HG02642 (cell line): ENCODE data around the gene ASMT.
"Not testable (repeated sequence)": the region's sequence is repeated elsewhere in the genome, so short reads cannot be mapped to it uniquely, and the experiment has no call there.

Source experiments
- ATAC-seq: cut with Tn5 transposase; IDR thresholded peaks from one replicate; pipeline ENCODE4 v1.9.1; 2021; ENCODE audit warnings: mild to moderate bottlenecking; ENCODE audit not compliant: unreplicated experiment, poor library complexity

The ASMT gene

DNA sequence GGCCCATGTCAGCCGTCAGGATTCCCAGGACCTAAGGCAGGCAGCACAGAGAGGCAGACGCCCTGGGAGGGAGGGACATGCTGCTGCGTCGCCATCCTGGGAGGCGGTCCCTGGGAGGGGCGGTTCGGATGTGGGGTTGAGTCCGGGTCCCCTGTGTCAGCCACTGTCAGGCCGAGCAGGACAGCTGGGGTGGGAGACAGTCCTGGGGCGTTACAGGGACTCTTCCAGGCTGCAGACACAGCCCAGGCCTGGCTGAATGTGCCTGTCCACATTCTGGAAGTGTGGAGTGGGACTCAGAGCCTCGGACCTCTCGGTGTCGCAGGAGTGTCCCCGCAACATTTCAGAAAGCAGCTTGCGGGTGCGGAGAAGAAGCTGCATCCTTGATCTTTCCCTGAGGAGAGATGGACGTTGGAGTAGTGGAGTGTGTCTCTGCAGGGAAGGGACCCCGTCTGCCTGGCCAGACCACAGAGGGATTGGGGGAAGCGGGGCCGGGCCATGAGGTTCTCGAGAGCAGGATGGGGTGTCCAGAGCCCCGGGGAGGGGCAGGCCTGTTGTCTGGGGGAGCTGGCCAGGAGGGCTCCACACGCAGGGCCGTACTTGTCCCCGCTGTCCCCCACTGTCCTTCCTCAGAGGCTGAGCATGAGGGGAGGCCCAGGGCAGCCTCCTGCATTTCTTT lies 17.4 kb upstream of the ASMT start:
- ATAC-seq: no peak

- ATAC-seq: no peak
These were observed 16.6 kb upstream of the ASMT start for GRCh38 chrX:1598021-1598875.

DNA sequence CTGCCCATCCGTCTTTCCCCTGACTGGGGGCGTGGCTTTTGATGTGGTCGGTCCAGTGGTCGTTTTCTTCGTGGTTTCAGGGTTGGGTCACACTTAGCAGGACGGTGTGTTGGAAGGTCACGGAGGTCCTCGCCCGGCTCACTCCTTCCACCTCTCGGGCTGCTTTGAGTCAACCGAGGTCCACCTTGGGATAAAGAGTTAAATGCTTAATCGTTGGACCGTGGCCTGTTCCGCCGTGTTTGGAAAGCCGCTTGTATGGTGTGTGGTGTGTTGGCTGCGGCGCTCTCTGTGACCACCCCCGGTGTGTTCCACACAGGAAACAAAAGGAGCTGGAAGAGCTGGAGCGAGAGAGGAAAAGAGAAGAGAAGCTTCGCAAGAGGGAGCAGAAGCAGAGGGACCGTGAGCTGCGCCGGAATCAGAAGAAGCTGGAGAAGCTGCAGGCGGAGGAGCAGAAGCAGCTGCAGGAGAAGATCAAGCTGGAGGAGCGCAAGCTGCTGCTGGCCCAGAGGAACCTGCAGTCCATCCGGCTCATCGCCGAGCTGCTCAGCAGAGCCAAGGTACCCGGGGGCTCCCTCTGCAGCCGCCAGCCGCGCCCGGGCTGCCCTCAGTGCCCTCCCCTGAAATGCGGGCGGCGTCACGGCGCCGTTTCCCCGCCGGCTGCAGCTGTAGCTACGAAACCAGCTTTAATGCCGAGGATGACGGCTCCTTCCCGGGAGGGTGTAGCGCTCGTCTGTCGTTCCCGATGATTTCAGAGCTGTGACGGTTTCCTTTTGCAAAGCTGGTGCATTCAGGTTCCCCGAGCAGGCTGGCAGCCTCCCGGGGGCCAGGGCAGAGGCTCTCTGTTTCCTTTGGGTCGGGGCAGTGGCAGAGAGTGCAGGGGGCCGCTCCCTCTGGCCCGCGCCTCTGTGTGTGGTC lies 15.7 kb upstream of the ASMT start:
- no peak for ATAC-seq

- no peak for ATAC-seq
These were observed 15.0 kb upstream of the ASMT start for GRCh38 chrX:1599791-1600405.

- no peak for ATAC-seq
These were observed 14.3 kb upstream of the ASMT start for GRCh38 chrX:1600406-1601050.

- no peak for ATAC-seq
These were observed 13.7 kb upstream of the ASMT start for GRCh38 chrX:1601051-1601767.

GRCh38 chrX:1601768-1602085 lies 13.1 kb upstream of the ASMT start:
- no peak for ATAC-seq

DNA sequence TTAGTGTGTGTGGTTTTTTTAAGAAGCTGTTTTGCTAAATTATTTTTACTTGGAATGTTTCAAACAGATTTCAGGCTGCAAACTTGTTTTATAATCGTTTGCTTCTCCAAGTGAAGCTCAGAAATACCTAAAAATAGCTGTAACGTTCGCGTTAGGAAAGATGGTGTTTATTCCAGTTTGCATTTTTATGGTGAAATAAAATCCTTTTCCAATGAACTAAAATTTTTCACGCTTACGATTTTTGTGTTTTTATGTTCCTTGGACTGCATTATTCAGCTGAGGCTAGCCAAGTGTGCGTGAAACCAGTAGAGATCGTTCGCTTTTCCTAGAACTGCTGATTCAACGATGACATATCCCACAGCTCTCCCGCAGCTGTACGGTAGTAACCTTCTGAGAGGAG lies 12.6 kb upstream of the ASMT start:
- ATAC-seq: no peak

GRCh38 chrX:1606496-1606895 lies 8.4 kb upstream of the ASMT start:
- ATAC-seq: no peak

DNA sequence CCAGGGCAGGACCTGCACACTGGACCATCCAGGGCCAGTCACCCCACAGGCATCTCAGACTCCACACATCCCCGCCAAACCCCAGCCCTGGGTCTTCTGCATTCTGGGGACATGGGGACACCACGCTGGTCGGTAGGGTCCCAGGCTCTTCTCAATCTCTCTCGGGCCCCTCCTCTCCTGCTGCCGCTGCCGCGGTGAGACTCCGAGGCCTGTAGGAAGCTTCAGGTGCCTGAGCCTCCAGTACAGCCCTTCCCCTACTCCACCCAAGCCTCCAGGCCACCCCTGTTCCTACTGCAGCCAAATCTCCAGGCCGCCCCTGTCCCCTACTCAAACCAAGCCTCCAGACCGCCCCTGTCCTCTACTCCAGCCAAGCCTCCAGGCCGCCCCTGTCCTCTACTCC lies 5.5 kb upstream of the ASMT start:
- ATAC-seq: no peak

DNA sequence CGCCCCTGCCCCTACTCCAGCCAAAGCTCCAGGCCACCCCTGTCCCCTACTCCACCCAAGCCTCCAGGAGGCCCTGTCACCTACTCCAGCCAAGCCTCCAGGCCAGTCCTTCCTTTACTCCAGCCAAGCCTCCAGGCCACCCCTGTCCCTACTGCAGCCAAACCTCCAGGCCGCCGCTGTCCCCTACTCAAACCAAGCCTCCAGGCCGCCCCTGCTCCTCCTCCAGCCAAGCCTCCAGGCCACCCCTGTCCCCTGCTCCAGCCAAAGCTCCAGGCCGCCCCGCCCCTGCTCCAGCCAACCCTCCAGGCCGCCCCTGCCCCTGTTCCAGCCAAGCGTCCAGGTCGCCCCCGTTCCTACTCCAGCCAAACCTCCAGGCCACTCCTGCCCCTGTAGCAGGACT lies 5.1 kb upstream of the ASMT start:
- no peak for ATAC-seq

GRCh38 chrX:1610166-1610565 lies 4.7 kb upstream of the ASMT start:
- ATAC-seq: no peak

GRCh38 chrX:1610736-1611135 lies 4.1 kb upstream of the ASMT start:
- no peak for ATAC-seq

DNA sequence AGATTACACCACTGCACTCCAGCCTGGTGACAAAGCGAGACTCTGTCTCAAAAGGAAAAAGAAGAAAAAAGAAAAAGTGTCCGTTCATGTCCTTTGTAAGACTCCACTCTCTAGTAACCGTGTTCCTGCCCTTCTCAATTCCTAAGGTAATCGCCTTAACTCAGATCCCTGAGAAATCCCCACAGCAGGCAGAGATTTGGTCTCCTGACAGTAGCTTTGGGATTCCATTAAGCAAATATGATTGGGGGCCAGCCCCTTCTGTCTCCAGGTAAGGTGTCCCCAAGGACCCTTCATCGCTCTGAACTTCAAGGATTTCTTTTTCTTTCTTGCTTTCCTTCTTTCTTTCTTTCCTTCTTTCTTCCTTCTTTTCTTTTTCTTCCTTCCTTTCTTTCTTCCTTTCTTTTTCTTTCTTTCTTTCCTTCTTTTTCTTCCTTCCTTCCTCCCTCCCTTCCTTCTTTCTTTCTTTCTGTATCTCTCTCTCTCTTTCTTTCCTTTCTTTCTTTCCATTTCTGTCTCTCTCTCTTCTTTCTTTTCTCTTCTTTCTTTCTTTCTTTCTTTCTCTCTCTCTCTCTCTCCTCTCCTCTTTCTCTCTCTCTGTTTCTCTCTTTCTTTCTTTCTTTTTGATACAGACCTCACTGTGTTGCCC lies 2.1 kb upstream of the ASMT start:
- no peak for ATAC-seq

GRCh38 chrX:1618689-1619088 lies 3.8 kb downstream of the ASMT start:
- ATAC-seq: no peak

DNA sequence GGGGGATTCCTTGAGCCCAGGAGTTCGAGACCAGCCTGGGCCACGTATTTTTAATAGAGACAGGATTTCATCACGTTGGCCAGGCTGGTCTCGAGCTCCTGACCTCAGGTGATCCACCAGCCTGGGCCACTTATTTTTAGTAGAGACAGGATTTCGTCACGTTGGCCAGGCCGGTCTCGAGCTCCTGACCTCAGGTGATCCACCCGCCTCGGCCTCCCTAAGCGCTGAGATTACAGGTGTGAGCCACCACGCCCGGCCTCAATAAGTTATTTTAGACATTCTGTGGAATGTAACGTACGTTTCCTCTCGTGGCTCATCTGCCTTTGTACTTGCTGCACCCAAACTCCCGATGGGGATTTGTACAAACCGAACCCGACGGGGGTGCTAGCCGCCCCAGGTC lies 8.8 kb downstream of the ASMT start:
- no peak for ATAC-seq

DNA sequence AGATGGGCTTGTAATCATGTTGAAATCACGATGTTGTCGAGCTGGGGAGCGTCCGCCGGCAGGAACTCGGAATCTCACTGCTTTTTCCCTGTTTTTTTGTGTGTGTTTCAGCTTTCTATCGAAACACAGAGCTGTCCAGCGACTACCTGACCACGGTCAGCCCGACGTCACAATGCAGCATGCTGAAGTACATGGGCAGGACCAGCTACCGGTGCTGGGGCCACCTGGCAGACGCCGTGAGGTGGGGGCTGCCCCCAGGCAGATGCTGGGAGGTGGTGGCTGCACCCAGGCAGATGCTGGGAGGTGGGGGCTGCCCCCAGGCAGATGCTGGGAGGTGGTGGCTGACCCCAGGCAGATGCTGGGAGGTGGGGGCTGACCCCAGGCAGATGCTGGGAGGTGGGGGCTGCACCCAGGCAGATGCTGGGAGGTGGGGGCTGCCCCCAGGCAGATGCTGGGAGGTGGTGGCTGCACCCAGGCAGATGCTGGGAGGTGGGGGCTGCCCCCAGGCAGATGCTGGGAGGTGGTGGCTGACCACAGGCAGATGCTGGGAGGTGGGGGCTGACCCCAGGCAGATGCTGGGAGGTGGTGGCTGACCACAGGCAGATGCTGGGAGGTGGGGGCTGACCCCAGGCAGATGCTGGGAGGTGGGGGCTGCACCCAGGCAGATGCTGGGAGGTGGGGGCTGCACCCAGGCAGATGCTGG lies 9.4 kb downstream of the ASMT start:
- ATAC-seq: not testable (repeated sequence)

DNA sequence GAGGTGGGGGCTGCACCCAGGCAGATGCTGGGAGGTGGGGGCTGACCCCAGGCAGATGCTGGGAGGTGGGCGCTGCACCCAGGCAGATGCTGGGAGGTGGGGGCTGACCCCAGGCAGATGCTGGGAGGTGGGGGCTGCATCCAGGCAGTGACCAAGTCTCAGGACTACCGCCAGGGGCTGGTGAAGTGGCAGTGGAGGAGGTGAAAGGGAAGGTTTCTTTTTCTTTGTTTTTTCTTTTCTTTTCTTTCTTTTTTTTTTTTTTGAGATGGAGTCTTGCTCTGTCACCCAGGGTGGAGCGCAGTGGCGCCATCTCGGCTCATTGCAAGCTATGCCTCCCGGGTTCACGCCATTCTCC lies 10.0 kb downstream of the ASMT start:
- not testable (repeated sequence) for ATAC-seq
